K562 (cell line): ENCODE data around the gene DHRS3. TPM values are rescaled to one million over a fixed set of nuclear protein-coding genes. Genes with fewer than 3 reads are reported as not detected.

Experiments
- ATAC-seq: fragments of 200-7000 bp; cut with Tn5 transposase; 3 replicates; pipeline ENCODE4 v1.9.1; 2020; ENCODE audit warnings: moderate library complexity
- BruUV-seq: library from RNA; stranded (reverse); fragments of 400-500 nt; replicated peaks from 2 replicates; lab custom pipeline; 2021; lab: Mats Ljungman, UMichigan
- CTCF ChIA-PET: fragments of 300-600 bp; formaldehyde crosslinking; extraction: SDS; loops from one replicate; lab custom pipeline; 2021; ENCODE audit warnings: low intra/inter-chr PET ratio; lab: Yijun Ruan, JAX
- POLR2A ChIA-PET: fragments of 300-600, 350-650 bp; sonication (Branson Sonifier 250); formaldehyde crosslinking; extraction: SDS; loops from one replicate; lab custom pipeline; 2021; ENCODE audit warnings: antibody characterized with exemption, inconsistent platforms; lab: Yijun Ruan, JAX
- DNase-seq, 4 experiments: peaks; one replicate each; pipeline versions ENCODE4 v3.0.0 to v3.0.0-alpha.2; 2011 to 2018; ENCODE audit warnings: low spot score in 3 of 4, mixed read lengths in 3 of 4; ENCODE audit errors: extremely low read depth in 1 of 4
- FAIRE-seq: peaks from 2 replicates; lab custom pipeline; 2011; peaks lifted over from hg19 to GRCh38; lab: Jason Lieb, UNC
- H2AFZ ChIP-seq: 2 replicates; pipeline ENCODE4 v1.6.0; 2011; ENCODE audit warnings: low read depth, low read length, control low read depth, inconsistent platforms
- H3K27ac ChIP-seq: fragments of 200-600 bp; 3 replicates; pipeline ENCODE4 v1.8.0; 2011; ENCODE audit warnings: low read depth, mild to moderate bottlenecking, control low read depth, inconsistent platforms, low read length, moderate library complexity, mixed read lengths; ENCODE audit errors: extremely low read depth
- H3K27me3 ChIP-seq, 2 experiments: fragments of 300-600 bp in 1 of 2; 2 replicates in 1 of 2; 3 replicates in 1 of 2; pipeline versions ENCODE4 v1.6.0 to v1.8.0; 2011; ENCODE audit warnings: inconsistent platforms in 2 of 2, low read length in 2 of 2, mild to moderate bottlenecking in 1 of 2, mixed read lengths in 1 of 2, moderate library complexity in 1 of 2; ENCODE audit not compliant: control insufficient read depth in 2 of 2, insufficient read depth in 2 of 2
- H3K36me3 ChIP-seq: fragments of 300-600 bp; 3 replicates; pipeline ENCODE4 v1.8.0; 2011; ENCODE audit warnings: mild to moderate bottlenecking, low read length, inconsistent platforms; ENCODE audit not compliant: control insufficient read depth, insufficient read depth
- H3K4me1 ChIP-seq, 2 experiments: fragments of 200-600 bp in 1 of 2; replicated peaks in 1 of 2; 2 replicates in 1 of 2; 3 replicates in 1 of 2; pipeline versions ENCODE4 v1.5.1 to v1.8.0; 2011; ENCODE audit warnings: inconsistent platforms in 2 of 2, low read length in 2 of 2, mild to moderate bottlenecking in 1 of 2, mixed read lengths in 1 of 2, moderate library complexity in 1 of 2; ENCODE audit not compliant: control insufficient read depth in 2 of 2, insufficient read depth in 2 of 2
- H3K4me2 ChIP-seq: 2 replicates; pipeline ENCODE4 v1.6.1; 2011; ENCODE audit warnings: low read length, control low read depth, inconsistent platforms, mixed read lengths; ENCODE audit not compliant: insufficient read depth
- H3K4me3 ChIP-seq: fragments of 200-600 bp; sonication (generic), shearing (Covaris generic); 2 replicates; pipeline ENCODE4 v1.5.1; 2016; ENCODE audit warnings: control low read depth, inconsistent platforms
- H3K79me2 ChIP-seq: fragments of 200-600 bp; 3 replicates; pipeline ENCODE4 v1.8.0; 2011; ENCODE audit warnings: low read length, inconsistent platforms; ENCODE audit not compliant: control insufficient read depth, insufficient read depth
- H3K9ac ChIP-seq, 2 experiments: 2 replicates each; pipeline versions ENCODE4 v1.6.0 to v1.6.1; 2011; ENCODE audit warnings: low read depth in 2 of 2, low read length in 2 of 2, control low read depth in 1 of 2, inconsistent platforms in 1 of 2, mild to moderate bottlenecking in 1 of 2, mixed read lengths in 1 of 2; ENCODE audit not compliant: insufficient read depth in 1 of 2
- H3K9me1 ChIP-seq: one replicate; pipeline ENCODE4 v1.6.0; 2011; ENCODE audit warnings: inconsistent platforms, mild to moderate bottlenecking, low read length, moderate library complexity; ENCODE audit not compliant: control insufficient read depth, insufficient read depth
- H3K9me3 ChIP-seq: replicated peaks from 2 replicates; pipeline ENCODE4 v1.5.1; 2011; ENCODE audit warnings: low read depth, low read length, inconsistent platforms; ENCODE audit not compliant: control insufficient read depth, insufficient read depth
- H4K20me1 ChIP-seq: replicated peaks from 2 replicates; pipeline ENCODE4 v1.6.1; 2011; ENCODE audit warnings: low read length, inconsistent platforms, mixed read lengths; ENCODE audit not compliant: control insufficient read depth, insufficient read depth
- HNRNPK ChIP-seq: fragments of 200-400 bp; formaldehyde crosslinking; IDR thresholded peaks from one replicate; pipeline ENCODE4 v1.6.1; 2018; ENCODE audit warnings: mild to moderate bottlenecking, low read depth, low read length; ENCODE audit not compliant: poor library complexity, severe bottlenecking
- PKNOX1 ChIP-seq: fragments of 450-650 bp; IDR thresholded peaks from 2 replicates; pipeline ENCODE4 v1.6.1; 2016
- WGBS: fragments of 100-300 bp; shearing (Covaris generic); methylation state at CpG from one replicate; pipeline ENCODE4 v1.1.6; 2016; ENCODE audit warnings: low coverage, mixed read lengths; ENCODE audit not compliant: insufficient coverage; ENCODE audit errors: missing lambda C conversion rate; 5-methylcytosine and 5-hydroxymethylcytosine counted together
- in situ Hi-C: fragments of 300-500 bp; cut with MboI; formaldehyde crosslinking; loops from 4 replicates; pipeline ENCODE4 v1.15.0; 2018; ENCODE audit warnings: inconsistent platforms, mixed read lengths
- intact Hi-C: fragments of 100-400 bp; cut with micrococcal nuclease; formaldehyde crosslinking; loops from 2 replicates; pipeline ENCODE4 v1.14.2; 2022
- polyA plus RNA-seq, 8 experiments: library from polyadenylated mRNA; depleted of rRNA in 4 of 8; stranded (reverse) in 5 of 8; unstranded in 3 of 8; fragments of >200 nt; fragmentation: Nextera tagmentation in 2 of 8; fragmentation: Illumina TruSeq in 1 of 8; extraction: Ambion mirVana in 2 of 8; extraction: Trizol in 1 of 8; gene quantifications; 2 replicates each; pipeline versions ENCODE4 v1.2.1 to v1.2.3, GENCODE V29; 2011 to 2014; ENCODE audit warnings: inconsistent platforms in 1 of 8, missing spikeins in 1 of 8
- total RNA-seq, 7 experiments: library from RNA; depleted of rRNA in 6 of 7; stranded (reverse); fragments of >200 nt in 6 of 7; fragmentation: Illumina TruSeq in 2 of 7; extraction: Trizol in 2 of 7; gene quantifications; 2 replicates each; pipeline versions ENCODE4 v1.2.1 to v1.2.3, GENCODE V29; 2011 to 2021; ENCODE audit warnings: low replicate concordance in 1 of 7
- TF ChIP-seq, protein P1 (sequence below): sonication (generic); formaldehyde crosslinking; IDR thresholded peaks from 2 replicates; pipeline ENCODE4 v1.8.1; 2023; ENCODE audit warnings: mild to moderate bottlenecking, missing genetic modification reagents, moderate library complexity
- TF ChIP-seq, protein P2 (sequence below): fragments of 450-650 bp; IDR thresholded peaks from 2 replicates; pipeline ENCODE4 v1.6.1; 2016; ENCODE audit warnings: borderline replicate concordance
- TF ChIP-seq, protein P3 (sequence below), 2 experiments: fragments of 450-650 bp in 1 of 2; sonication (generic) in 1 of 2; formaldehyde crosslinking in 1 of 2; IDR thresholded peaks; 2 replicates each; pipeline versions ENCODE4 v1.7.1 to v1.9.0; 2016 to 2022; ENCODE audit warnings: inconsistent platforms in 1 of 2, mild to moderate bottlenecking in 1 of 2, missing genetic modification reagents in 1 of 2

DHRS3 gene
- total and polyA plus RNA-seq, 9 of the 15 experiments (the other 6 are each of a cell fraction or from before 2014, with no cell fraction given): 21.0 to 116 (median 58.7) TPM

DNA sequence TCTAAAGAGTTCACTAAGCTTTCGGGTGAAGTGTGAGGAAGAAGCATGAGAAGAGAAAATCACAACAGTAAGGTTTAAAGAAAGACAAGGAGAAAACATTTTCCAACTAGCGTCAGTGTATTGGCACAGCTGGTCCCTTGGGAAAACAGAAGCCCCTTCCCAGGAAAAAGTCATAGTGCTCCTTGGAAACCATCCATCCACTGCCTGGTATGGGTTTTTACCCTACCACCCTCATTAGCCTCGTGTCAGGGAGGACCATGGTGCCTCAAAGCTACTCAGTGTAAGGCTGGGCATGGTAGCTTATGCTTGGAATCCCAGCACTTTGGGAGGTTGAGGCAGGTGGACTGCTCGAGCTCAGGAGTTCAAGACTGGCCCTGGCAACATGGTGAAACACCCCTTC lies 38.6 kb upstream of the DHRS3 start (continued):
- TF ChIP-seq, protein P1, sequence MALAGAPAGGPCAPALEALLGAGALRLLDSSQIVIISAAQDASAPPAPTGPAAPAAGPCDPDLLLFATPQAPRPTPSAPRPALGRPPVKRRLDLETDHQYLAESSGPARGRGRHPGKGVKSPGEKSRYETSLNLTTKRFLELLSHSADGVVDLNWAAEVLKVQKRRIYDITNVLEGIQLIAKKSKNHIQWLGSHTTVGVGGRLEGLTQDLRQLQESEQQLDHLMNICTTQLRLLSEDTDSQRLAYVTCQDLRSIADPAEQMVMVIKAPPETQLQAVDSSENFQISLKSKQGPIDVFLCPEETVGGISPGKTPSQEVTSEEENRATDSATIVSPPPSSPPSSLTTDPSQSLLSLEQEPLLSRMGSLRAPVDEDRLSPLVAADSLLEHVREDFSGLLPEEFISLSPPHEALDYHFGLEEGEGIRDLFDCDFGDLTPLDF (CRISPR knock-in tag): no peak
- no peak for TF ChIP-seq HNRNPK
- TF ChIP-seq, protein P2, sequence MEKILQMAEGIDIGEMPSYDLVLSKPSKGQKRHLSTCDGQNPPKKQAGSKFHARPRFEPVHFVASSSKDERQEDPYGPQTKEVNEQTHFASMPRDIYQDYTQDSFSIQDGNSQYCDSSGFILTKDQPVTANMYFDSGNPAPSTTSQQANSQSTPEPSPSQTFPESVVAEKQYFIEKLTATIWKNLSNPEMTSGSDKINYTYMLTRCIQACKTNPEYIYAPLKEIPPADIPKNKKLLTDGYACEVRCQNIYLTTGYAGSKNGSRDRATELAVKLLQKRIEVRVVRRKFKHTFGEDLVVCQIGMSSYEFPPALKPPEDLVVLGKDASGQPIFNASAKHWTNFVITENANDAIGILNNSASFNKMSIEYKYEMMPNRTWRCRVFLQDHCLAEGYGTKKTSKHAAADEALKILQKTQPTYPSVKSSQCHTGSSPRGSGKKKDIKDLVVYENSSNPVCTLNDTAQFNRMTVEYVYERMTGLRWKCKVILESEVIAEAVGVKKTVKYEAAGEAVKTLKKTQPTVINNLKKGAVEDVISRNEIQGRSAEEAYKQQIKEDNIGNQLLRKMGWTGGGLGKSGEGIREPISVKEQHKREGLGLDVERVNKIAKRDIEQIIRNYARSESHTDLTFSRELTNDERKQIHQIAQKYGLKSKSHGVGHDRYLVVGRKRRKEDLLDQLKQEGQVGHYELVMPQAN: no peak

DNA sequence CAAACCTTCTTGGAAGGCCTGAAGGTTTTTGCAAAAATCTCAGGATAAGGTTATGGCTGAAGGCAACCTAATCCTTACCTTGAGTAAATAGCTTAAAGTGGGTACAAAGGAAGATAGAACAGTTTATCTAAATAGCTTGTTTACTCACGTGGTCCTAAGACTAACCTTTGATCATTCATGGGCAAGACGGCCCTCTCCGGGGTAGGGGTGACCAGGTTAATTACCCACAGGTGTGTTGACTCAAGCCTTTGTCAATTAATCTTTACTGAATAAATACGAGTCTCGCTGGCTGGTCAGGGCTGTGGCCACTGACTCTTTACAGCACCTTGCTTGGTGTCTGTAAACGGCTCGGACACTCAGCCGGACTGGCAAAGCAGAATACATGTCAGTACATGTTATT lies 36.6 kb upstream of the DHRS3 start:
- Histone ChIP-seq H3K27me3 (no peaks in the 10 kb centered on the region), H3K9ac (no peak overlapping the region), H3K9me1 (no peaks in the 10 kb centered on the region), H3K79me2 (peaks cover 63% of the 10 kb centered on the region), H3K9me3 (peaks cover 3% of the 10 kb centered on the region; the same call in 1 of the 2 replicates), H3K27ac (no peak overlapping the region), H4K20me1 (no peaks in the 10 kb centered on the region), H3K4me1 (peaks cover 15 to 38% of the 10 kb centered on the region in 2 experiments), H2AFZ (no peak overlapping the region), H3K4me3 (no peak overlapping the region), H3K4me2 (peak overlapping the region; percentile 85; the same call in 1 of the 2 replicates), H3K36me3 (peaks cover 46% of the 10 kb centered on the region)
- ChIA-PET CTCF (no interaction called here), POLR2A (no interaction called here)
- intact Hi-C loops (loop anchor here (5.0 kb wide), 1 partner anchor 527 kb away; no protein-coding TSS in a partner anchor), in situ Hi-C loops (loop anchor here (10.0 kb wide), 1 partner anchor 530 kb away; no protein-coding TSS in a partner anchor)
- ATAC-seq (no peak), FAIRE-seq (no peak), DNase-seq (no peak)
- BruUV-seq: no TSS peak
- WGBS: 75% methylated on average over 8 of the region's 8 CpGs
- TF ChIP-seq, protein P3, sequence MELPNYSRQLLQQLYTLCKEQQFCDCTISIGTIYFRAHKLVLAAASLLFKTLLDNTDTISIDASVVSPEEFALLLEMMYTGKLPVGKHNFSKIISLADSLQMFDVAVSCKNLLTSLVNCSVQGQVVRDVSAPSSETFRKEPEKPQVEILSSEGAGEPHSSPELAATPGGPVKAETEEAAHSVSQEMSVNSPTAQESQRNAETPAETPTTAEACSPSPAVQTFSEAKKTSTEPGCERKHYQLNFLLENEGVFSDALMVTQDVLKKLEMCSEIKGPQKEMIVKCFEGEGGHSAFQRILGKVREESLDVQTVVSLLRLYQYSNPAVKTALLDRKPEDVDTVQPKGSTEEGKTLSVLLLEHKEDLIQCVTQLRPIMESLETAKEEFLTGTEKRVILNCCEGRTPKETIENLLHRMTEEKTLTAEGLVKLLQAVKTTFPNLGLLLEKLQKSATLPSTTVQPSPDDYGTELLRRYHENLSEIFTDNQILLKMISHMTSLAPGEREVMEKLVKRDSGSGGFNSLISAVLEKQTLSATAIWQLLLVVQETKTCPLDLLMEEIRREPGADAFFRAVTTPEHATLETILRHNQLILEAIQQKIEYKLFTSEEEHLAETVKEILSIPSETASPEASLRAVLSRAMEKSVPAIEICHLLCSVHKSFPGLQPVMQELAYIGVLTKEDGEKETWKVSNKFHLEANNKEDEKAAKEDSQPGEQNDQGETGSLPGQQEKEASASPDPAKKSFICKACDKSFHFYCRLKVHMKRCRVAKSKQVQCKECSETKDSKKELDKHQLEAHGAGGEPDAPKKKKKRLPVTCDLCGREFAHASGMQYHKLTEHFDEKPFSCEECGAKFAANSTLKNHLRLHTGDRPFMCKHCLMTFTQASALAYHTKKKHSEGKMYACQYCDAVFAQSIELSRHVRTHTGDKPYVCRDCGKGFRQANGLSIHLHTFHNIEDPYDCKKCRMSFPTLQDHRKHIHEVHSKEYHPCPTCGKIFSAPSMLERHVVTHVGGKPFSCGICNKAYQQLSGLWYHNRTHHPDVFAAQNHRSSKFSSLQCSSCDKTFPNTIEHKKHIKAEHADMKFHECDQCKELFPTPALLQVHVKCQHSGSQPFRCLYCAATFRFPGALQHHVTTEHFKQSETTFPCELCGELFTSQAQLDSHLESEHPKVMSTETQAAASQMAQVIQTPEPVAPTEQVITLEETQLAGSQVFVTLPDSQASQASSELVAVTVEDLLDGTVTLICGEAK (IDR thresholded peaks at IDR 0.05): no peak
- TF ChIP-seq, protein P3 (CRISPR knock-in tag; IDR thresholded peaks at IDR 0.05): no peak
- no peak for TF ChIP-seq PKNOX1
